H1 (cell line): ENCODE results near the gene TSGA10. TPM values are rescaled to one million over a fixed set of nuclear protein-coding genes. Genes with fewer than 3 reads are reported as not detected.

Experiments
- CTCF ChIA-PET: fragments of 300-600 bp; sonication (Branson Sonifier 250); formaldehyde crosslinking; loops from one replicate; lab custom pipeline; 2021; ENCODE audit not compliant: partially characterized antibody; lab: Charles Lee
- POLR2A ChIA-PET: fragments of 300-600 bp; sonication (Branson Sonifier 250); formaldehyde crosslinking; loops from one replicate; lab custom pipeline; 2021; ENCODE audit warnings: inconsistent platforms; ENCODE audit not compliant: partially characterized antibody; lab: Charles Lee
- DNase-seq, 2 experiments: peaks; one replicate each; pipeline versions ENCODE4 v3.0.0 to v3.0.0-alpha.2; 2010 to 2022; ENCODE audit warnings: low spot score in 2 of 2, low read depth in 1 of 2, mixed read lengths in 1 of 2
- FAIRE-seq: peaks from 2 replicates; lab custom pipeline; 2011; peaks lifted over from hg19 to GRCh38; lab: Jason Lieb, UNC
- H2AFZ ChIP-seq: 2 replicates; pipeline ENCODE4 v1.8.1; 2012; ENCODE audit warnings: low read length, inconsistent platforms
- H2AK5ac ChIP-seq: 2 replicates; pipeline ENCODE4 v1.6.1; 2013; ENCODE audit warnings: low read depth, low read length
- H2BK120ac ChIP-seq: replicated peaks from 2 replicates; pipeline ENCODE3; 2013; ENCODE audit warnings: low read depth, low read length, inconsistent platforms
- H2BK12ac ChIP-seq: 2 replicates; pipeline ENCODE4 v1.6.1; 2013; ENCODE audit warnings: low read depth, low read length
- H2BK15ac ChIP-seq: 2 replicates; pipeline ENCODE4 v1.6.1; 2013; ENCODE audit warnings: low read length
- H2BK20ac ChIP-seq: 2 replicates; pipeline ENCODE4 v1.6.1; 2013; ENCODE audit warnings: low read length
- H2BK5ac ChIP-seq: 2 replicates; pipeline ENCODE4 v1.6.1; 2013; ENCODE audit warnings: low read depth, low read length
- H3K14ac ChIP-seq: 2 replicates; pipeline ENCODE4 v1.6.1; 2013; ENCODE audit warnings: inconsistent platforms; ENCODE audit not compliant: insufficient read length
- H3K18ac ChIP-seq: 2 replicates; pipeline ENCODE4 v1.6.1; 2013; ENCODE audit warnings: low read length; ENCODE audit errors: extremely low read depth
- H3K23ac ChIP-seq: 2 replicates; pipeline ENCODE4 v1.6.1; 2013; ENCODE audit warnings: inconsistent platforms; ENCODE audit not compliant: insufficient read length
- H3K23me2 ChIP-seq: 2 replicates; pipeline ENCODE4 v1.6.1; 2013; ENCODE audit warnings: low read depth, low read length
- H3K27ac ChIP-seq: 2 replicates; pipeline ENCODE4 v1.6.1; 2011; ENCODE audit warnings: low read depth, low read length, inconsistent platforms
- H3K27me3 ChIP-seq, 4 experiments: replicated peaks in 1 of 4; 1 replicate in 1 of 4; 2 replicates in 3 of 4; pipeline versions ENCODE4 v1.6.1 to v1.8.1; 2011 to 2013; ENCODE audit warnings: low read length in 3 of 4, mild to moderate bottlenecking in 3 of 4, inconsistent platforms in 2 of 4, mixed read lengths in 2 of 4, moderate library complexity in 1 of 4; ENCODE audit not compliant: control insufficient read depth in 3 of 4, insufficient read depth in 3 of 4; ENCODE audit errors: extremely low read depth in 1 of 4
- H3K36me3 ChIP-seq, 4 experiments: 2 replicates each; pipeline versions ENCODE4 v1.6.1 to v1.8.1; 2011 to 2013; ENCODE audit warnings: mild to moderate bottlenecking in 4 of 4, low read length in 3 of 4, moderate library complexity in 2 of 4, control low read depth in 1 of 4, inconsistent platforms in 1 of 4; ENCODE audit not compliant: insufficient read depth in 4 of 4, control insufficient read depth in 2 of 4
- H3K4ac ChIP-seq: replicated peaks from 2 replicates; pipeline ENCODE3; 2013; ENCODE audit warnings: low read length, low read depth, mixed read lengths, inconsistent platforms; ENCODE audit not compliant: insufficient read length
- H3K4me1 ChIP-seq, 4 experiments: replicated peaks in 1 of 4; 1 replicate in 1 of 4; 2 replicates in 3 of 4; pipeline versions ENCODE4 v1.6.1 to v1.8.1; 2011 to 2013; ENCODE audit warnings: low read length in 3 of 4, inconsistent platforms in 2 of 4, mixed read lengths in 1 of 4; ENCODE audit not compliant: insufficient read depth in 4 of 4, control insufficient read depth in 3 of 4
- H3K4me2 ChIP-seq, 2 experiments: 2 replicates each; pipeline versions ENCODE4 v1.6.1 to v1.8.1; 2011 to 2013; ENCODE audit warnings: low read depth in 2 of 2, low read length in 2 of 2, control low read depth in 1 of 2, inconsistent platforms in 1 of 2, mild to moderate bottlenecking in 1 of 2; ENCODE audit not compliant: insufficient read depth in 1 of 2
- H3K4me3 ChIP-seq, 4 experiments: fragments of 200-600, 300-600 bp in 1 of 4; sonication (generic), shearing (Covaris generic), sonication (Bioruptor Twin) in 1 of 4; 2 replicates each; pipeline versions ENCODE4 v1.5.1 to v1.8.1; 2011 to 2016; ENCODE audit warnings: low read length in 4 of 4, low read depth in 3 of 4, control low read depth in 2 of 4, inconsistent platforms in 2 of 4, mild to moderate bottlenecking in 2 of 4, mixed read lengths in 1 of 4, moderate library complexity in 1 of 4; ENCODE audit not compliant: insufficient read depth in 2 of 4; ENCODE audit errors: extremely low read depth in 1 of 4
- H3K56ac ChIP-seq: replicated peaks from 2 replicates; pipeline ENCODE3; 2013; ENCODE audit warnings: low read depth, mild to moderate bottlenecking, mixed read lengths, low read length, inconsistent platforms; ENCODE audit not compliant: insufficient read length
- H3K79me1 ChIP-seq: 2 replicates; pipeline ENCODE4 v1.6.1; 2013; ENCODE audit warnings: low read depth, low read length, control low read depth
- H3K79me2 ChIP-seq, 2 experiments: 2 replicates each; pipeline versions ENCODE4 v1.6.1 to v1.8.1; 2012 to 2013; ENCODE audit warnings: low read length in 2 of 2, mild to moderate bottlenecking in 2 of 2, inconsistent platforms in 1 of 2; ENCODE audit not compliant: insufficient read depth in 2 of 2, control insufficient read depth in 1 of 2
- H3K9ac ChIP-seq, 4 experiments: replicated peaks in 1 of 4; 1 replicate in 1 of 4; 2 replicates in 3 of 4; pipeline versions ENCODE4 v1.6.1 to v1.8.1; 2011 to 2013; ENCODE audit warnings: low read depth in 3 of 4, low read length in 3 of 4, control low read depth in 2 of 4, mild to moderate bottlenecking in 2 of 4, moderate library complexity in 2 of 4, inconsistent platforms in 1 of 4; ENCODE audit errors: extremely low read depth in 1 of 4
- H3K9me3 ChIP-seq, 2 experiments: 2 replicates each; pipeline versions ENCODE4 v1.6.1 to v1.8.1; 2012 to 2013; ENCODE audit warnings: mild to moderate bottlenecking in 2 of 2, moderate library complexity in 2 of 2, control low read depth in 1 of 2, inconsistent platforms in 1 of 2, low read depth in 1 of 2, low read length in 1 of 2, mixed read lengths in 1 of 2; ENCODE audit not compliant: insufficient read depth in 2 of 2
- H4K20me1 ChIP-seq, 2 experiments: replicated peaks in 1 of 2; 2 replicates each; pipeline versions ENCODE3 to v1.8.1; 2011 to 2013; ENCODE audit warnings: inconsistent platforms in 2 of 2, low read length in 2 of 2, mild to moderate bottlenecking in 1 of 2; ENCODE audit not compliant: insufficient read depth in 2 of 2, control insufficient read depth in 1 of 2
- H4K5ac ChIP-seq: 2 replicates; pipeline ENCODE4 v1.6.1; 2013; ENCODE audit warnings: low read length, low read depth, mixed read lengths, inconsistent platforms; ENCODE audit not compliant: insufficient read length
- H4K8ac ChIP-seq: 2 replicates; pipeline ENCODE4 v1.8.0; 2013; ENCODE audit warnings: mild to moderate bottlenecking, moderate library complexity, low read length, inconsistent platforms; ENCODE audit not compliant: insufficient read depth; ENCODE audit errors: extremely low read depth
- H4K91ac ChIP-seq: replicated peaks from 2 replicates; pipeline ENCODE3; 2013; ENCODE audit warnings: low read length, mixed read lengths, inconsistent platforms; ENCODE audit not compliant: insufficient read length
- EGR1 ChIP-seq: IDR thresholded peaks from 2 replicates; pipeline ENCODE4 v1.6.1; 2011; ENCODE audit warnings: low read depth, low read length, borderline replicate concordance
- TEAD4 ChIP-seq: IDR thresholded peaks from 2 replicates; pipeline ENCODE4 v1.6.1; 2012; ENCODE audit warnings: low read depth, low read length, inconsistent platforms, mixed read lengths
- WGBS, 2 experiments: shearing (Covaris generic) in 1 of 2; methylation state at CpG; one replicate each; pipeline versions ENCODE4 v1.1.6 to v1.1.7; 2013 to 2015; ENCODE audit warnings: low lambda C conversion rate in 2 of 2, mixed read lengths in 2 of 2, inconsistent platforms in 1 of 2, low coverage in 1 of 2, missing lambda C conversion rate in 1 of 2; ENCODE audit not compliant: insufficient replicate concordance in 2 of 2, insufficient coverage in 1 of 2, insufficient read length in 1 of 2; ENCODE audit errors: extremely low coverage in 1 of 2, missing lambda C conversion rate in 1 of 2; 5-methylcytosine and 5-hydroxymethylcytosine counted together
- polyA plus RNA-seq, 7 experiments: library from polyadenylated mRNA; depleted of rRNA in 3 of 7; stranded (reverse) in 5 of 7; unstranded in 2 of 7; fragments of >200 nt in 5 of 7; fragments of 200-250 nt in 2 of 7; gene quantifications; 1 replicate in 5 of 7; 2 replicates in 1 of 7; 4 replicates in 1 of 7; pipeline versions ENCODE4 v1.2.1 to v1.2.3, GENCODE V29; 2011 to 2013; ENCODE audit warnings: missing spikeins in 2 of 7, mixed read lengths in 2 of 7
- total RNA-seq: library from RNA; stranded (reverse); fragmentation: NEBNext Ultra II Directional; extraction: Animal tissue kit (Norgen Biotek cat#: 25700); gene quantifications from 2 replicates; pipeline ENCODE4 v1.2.1, GENCODE V29; 2021

Gene TSGA10
- total and polyA plus RNA-seq, 2 of the 8 experiments (the other 6 are each of a cell fraction or from before 2014, with no cell fraction given): 2.2 to 7.4 TPM

- Histone ChIP-seq H2BK120ac (no peak overlapping the region), H3K4me3 (no peak overlapping the region), H2BK15ac (no peak overlapping the region), H3K9me3 (no peaks in the 10 kb centered on the region), H3K56ac (no peak overlapping the region), H3K23me2 (no peaks in the 10 kb centered on the region), H2AFZ (no peak overlapping the region), H2BK20ac (no peak overlapping the region), H3K27me3 (no peaks in the 10 kb centered on the region), H2BK5ac (no peak overlapping the region), H4K5ac (no peak overlapping the region), H4K8ac (no peak overlapping the region), H3K4ac (no peak overlapping the region), H3K79me1 (no peaks in the 10 kb centered on the region), H3K36me3 (no peaks in the 10 kb centered on the region), H4K91ac (no peak overlapping the region), H3K18ac (no peak overlapping the region), H3K4me2 (no peak overlapping the region), H3K14ac (no peak overlapping the region), H2BK12ac (no peak overlapping the region), H4K20me1 (no peaks in the 10 kb centered on the region), H3K27ac (no peak overlapping the region), H2AK5ac (no peak overlapping the region), H3K9ac (no peak overlapping the region), H3K79me2 (no peaks in the 10 kb centered on the region), H3K23ac (no peak overlapping the region), H3K4me1 (no peaks in the 10 kb centered on the region)
- POLR2A ChIA-PET: no interaction called here
- DNase-seq (no peak), FAIRE-seq (no peak)
- CTCF ChIA-PET: no interaction called here
- 68% methylated on average over 4 of the region's 4 CpGs; no CpG with 5 or more reads in 1 of the 2 experiments for WGBS, 2 experiments
- TF ChIP-seq TEAD4: no peak
- TF ChIP-seq EGR1: no peak
Measured at GRCh38 chr2:99027856-99028255, 126.9 kb downstream of the TSGA10 start.
